ENCODE results near the gene PF4V1.

GRCh38 chr4:73848183-73848777 is 4.8 kb upstream of the PF4V1 start:
- no peak for TF ChIP-seq CTCF (IDR thresholded peaks at IDR 0.05; ENCODE audit: borderline replicate concordance, extremely low read depth, low read length, poor library complexity, severe bottlenecking)
- TF ChIP-seq EZH2 (IDR thresholded peaks at IDR 0.05; ENCODE audit: borderline replicate concordance, low read depth, low read length, severe bottlenecking), result no peak
